SK-MEL-5 (cell line): ENCODE results near the gene CFAP298. TPM values are rescaled to one million over a fixed set of nuclear protein-coding genes. Genes with fewer than 3 reads are reported as not detected.

Experiments used
- DNase-seq: peaks from one replicate; pipeline ENCODE4 v3.0.0-alpha.2; 2016; ENCODE audit warnings: low read depth, low spot score
- in situ Hi-C: cut with HindIII; loops from 2 replicates; pipeline ENCODE4 v1.10.0; 2016; ENCODE audit warnings: low sequenced_read_pairs, high pct_unique_total_duplicates, low pct_unique_long_range_greater_than_20kb
- small RNA-seq, 2 experiments: library from RNA; depleted of rRNA; stranded (forward); fragments of <200 nt; gene quantifications; one replicate each; pipeline ENCODE3, GENCODE V24; 2014
- total RNA-seq: library from RNA; depleted of rRNA; stranded (reverse); fragments of >200 nt; shearing (Covaris generic); gene quantifications from 2 replicates; pipeline ENCODE4 v1.2.3, GENCODE V29; 2014; rRNA removed

Gene CFAP298
- total RNA-seq, 1 experiment from 2014 or later = 55.3 TPM

DNA sequence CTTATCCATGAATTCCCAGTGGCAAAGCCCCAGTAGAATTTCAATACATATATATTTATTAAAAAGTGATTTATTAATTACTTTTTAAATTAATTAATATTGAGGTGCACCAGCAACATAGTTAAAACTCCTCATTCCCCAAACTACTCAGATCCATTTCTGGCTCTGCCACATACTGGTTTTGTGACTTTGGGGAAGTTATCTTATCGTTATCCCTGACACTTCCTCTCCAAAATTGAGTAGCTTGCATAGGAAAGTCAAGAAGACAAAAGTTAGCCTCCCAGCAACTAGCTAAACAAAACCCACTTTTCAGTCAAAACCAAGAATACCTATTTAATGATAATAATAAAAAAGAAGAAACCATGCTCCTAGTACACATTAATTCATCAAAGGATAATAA is 62.7 kb downstream of the CFAP298 start:
- no peak for DNase-seq
- in situ Hi-C loops = no loop called here

Small RNA genes lying within 50 kb of the gene (small RNA-seq; reads per million reads assigned to genes)
- 4.2 to 156 reads per million in 2 experiments for gene RNA5SP490

Other genes starting within 250 kb of the CFAP298 start
- gene URB1, start 219.4 kb downstream of the CFAP298 start, total RNA-seq = 33.7 and 34.2 TPM in 2 replicates
- gene EVA1C, start 199.7 kb downstream of the CFAP298 start, total RNA-seq = 1.1 and 5.0 TPM in 2 replicates
- gene TCP10L, start 26.9 kb downstream of the CFAP298 start, total RNA-seq = 0.53 TPM in 1 of 2 replicates, not detected in the other
- gene SYNJ1, start 115.6 kb upstream of the CFAP298 start, total RNA-seq = 34.5 and 35.5 TPM in 2 replicates
- 27.9 and 30.7 TPM in 2 replicates for gene PAXBP1, start 159.4 kb upstream of the CFAP298 start, total RNA-seq